ACC112 (cell line): Measurements from ENCODE around the gene CCDC12.

Experiments used
- H2AFZ ChIP-seq: fragments of 200-600 bp; sonication (generic); one replicate; pipeline ENCODE4 v1.6.0; 2017; ENCODE audit warnings: antibody characterized with exemption, low read length; ENCODE audit not compliant: unreplicated experiment
- H3K27ac ChIP-seq: fragments of 200-600 bp; sonication (generic); 2 replicates; pipeline ENCODE4 v1.5.1; 2014; ENCODE audit warnings: low read depth, mild to moderate bottlenecking, antibody characterized with exemption, low read length, moderate library complexity
- H3K27me3 ChIP-seq: fragments of 200-600 bp; sonication (generic); 2 replicates; pipeline ENCODE4 v1.6.1; 2014; ENCODE audit warnings: mild to moderate bottlenecking, antibody characterized with exemption, low read length, moderate library complexity, mixed read lengths; ENCODE audit not compliant: insufficient read depth
- H3K36me3 ChIP-seq: fragments of 200-600 bp; sonication (generic); 2 replicates; pipeline ENCODE4 v1.6.1; 2016; ENCODE audit warnings: mild to moderate bottlenecking, antibody characterized with exemption, low read length, moderate library complexity, mixed read lengths; ENCODE audit not compliant: insufficient read depth
- H3K4me1 ChIP-seq: fragments of 200-600 bp; sonication (generic); one replicate; pipeline ENCODE4 v1.6.1; 2016; ENCODE audit warnings: low read length, mixed read lengths; ENCODE audit not compliant: insufficient read depth, unreplicated experiment, control insufficient read depth
- H3K4me3 ChIP-seq: fragments of 200-600 bp; sonication (generic); 2 replicates; pipeline ENCODE4 v1.5.1; 2014; ENCODE audit warnings: mild to moderate bottlenecking, low read depth, low read length
- H3K79me2 ChIP-seq: fragments of 200-600 bp; sonication (generic); one replicate; pipeline ENCODE4 v1.6.0; 2016; ENCODE audit warnings: low read length; ENCODE audit not compliant: control insufficient read depth, unreplicated experiment, insufficient read depth

CCDC12 gene

GRCh38 chr3:46954178-46954577 is 22.4 kb downstream of the CCDC12 start:
- Histone ChIP-seq H3K79me2 (peaks cover 87% of the 10 kb centered on the region), H3K36me3 (no peaks in the 10 kb centered on the region), H3K4me3 (no peak overlapping the region), H2AFZ (no peak overlapping the region), H3K27me3 (no peaks in the 10 kb centered on the region), H3K4me1 (peaks cover 10% of the 10 kb centered on the region), H3K27ac (no peak overlapping the region)

GRCh38 chr3:46953234-46954010 is 23.1 kb downstream of the CCDC12 start:
- Histone ChIP-seq H3K4me3 (no peak overlapping the region), H3K27ac (no peak overlapping the region), H3K27me3 (no peaks in the 10 kb centered on the region), H3K36me3 (no peaks in the 10 kb centered on the region), H3K79me2 (peaks cover 87% of the 10 kb centered on the region), H3K4me1 (peaks cover 18% of the 10 kb centered on the region), H2AFZ (no peak overlapping the region)

DNA sequence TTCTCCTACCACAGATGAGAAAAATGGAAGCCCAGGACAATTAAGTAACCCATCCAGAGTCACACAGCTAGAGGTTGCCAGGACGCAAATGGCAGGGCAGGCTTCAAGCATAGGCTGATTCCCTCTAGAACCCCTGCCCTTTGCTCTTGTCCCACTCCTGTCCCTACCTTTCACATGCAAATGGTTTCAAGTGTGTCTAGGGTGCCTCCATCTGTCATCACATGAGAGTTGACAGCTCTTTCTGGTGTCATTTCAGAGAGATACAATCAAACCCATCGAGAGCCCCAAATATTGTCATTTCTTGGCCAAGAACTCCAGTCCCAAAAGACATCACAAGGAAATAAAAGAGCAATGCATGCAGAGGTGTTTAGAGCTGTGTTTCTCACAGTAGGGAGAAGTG is 23.7 kb downstream of the CCDC12 start:
- H2AFZ ChIP-seq = no peak overlapping the region
- H3K4me1 ChIP-seq = peaks cover 24% of the 10 kb centered on the region
- peaks cover 88% of the 10 kb centered on the region for H3K79me2 ChIP-seq
- no peak overlapping the region for H3K27ac ChIP-seq
- H3K36me3 ChIP-seq = no peaks in the 10 kb centered on the region
- H3K27me3 ChIP-seq = no peaks in the 10 kb centered on the region
- no peak overlapping the region for H3K4me3 ChIP-seq

DNA sequence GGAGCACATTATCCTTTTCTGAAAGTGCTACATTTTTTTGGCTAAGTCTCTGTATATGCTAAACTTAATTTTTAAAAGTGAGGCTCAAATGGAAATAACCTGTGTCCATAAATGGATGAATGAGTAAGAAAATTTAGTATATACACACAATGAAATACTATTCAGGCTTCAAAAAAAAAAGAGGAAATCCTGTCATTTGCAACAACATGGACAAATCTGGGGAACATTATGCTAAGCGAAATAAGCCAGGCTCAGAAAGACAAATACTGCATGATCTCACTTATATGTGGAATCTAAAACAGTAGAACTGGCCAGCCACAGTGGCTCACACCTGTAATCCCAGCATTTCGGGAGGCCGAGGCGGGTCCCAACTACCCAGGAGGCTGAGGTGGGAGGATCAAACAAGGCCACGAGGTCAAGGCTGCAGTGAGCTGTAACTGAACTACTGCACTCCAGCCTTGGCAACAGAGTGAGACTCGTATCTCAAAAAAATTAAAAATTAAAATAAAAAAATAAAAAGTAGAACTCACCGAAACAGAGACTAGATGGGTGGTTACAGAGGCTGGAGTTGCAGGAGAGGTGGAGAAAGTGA is 25.8 kb downstream of the CCDC12 start:
- Histone ChIP-seq H3K27ac (no peak overlapping the region), H3K4me3 (no peak overlapping the region), H3K4me1 (peaks cover 32% of the 10 kb centered on the region), H3K79me2 (peaks cover 87% of the 10 kb centered on the region), H3K27me3 (no peaks in the 10 kb centered on the region), H2AFZ (no peak overlapping the region), H3K36me3 (peaks cover 5% of the 10 kb centered on the region; the same call in 1 of the 2 replicates)

GRCh38 chr3:46950177-46950576 is 26.4 kb downstream of the CCDC12 start:
- H3K4me1 ChIP-seq = peaks cover 32% of the 10 kb centered on the region
- peaks cover 86% of the 10 kb centered on the region for H3K79me2 ChIP-seq
- no peak overlapping the region for H3K4me3 ChIP-seq
- H2AFZ ChIP-seq = no peak overlapping the region
- no peaks in the 10 kb centered on the region for H3K27me3 ChIP-seq
- H3K36me3 ChIP-seq = peaks cover 7% of the 10 kb centered on the region; the same call in 1 of the 2 replicates
- H3K27ac ChIP-seq = no peak overlapping the region

DNA sequence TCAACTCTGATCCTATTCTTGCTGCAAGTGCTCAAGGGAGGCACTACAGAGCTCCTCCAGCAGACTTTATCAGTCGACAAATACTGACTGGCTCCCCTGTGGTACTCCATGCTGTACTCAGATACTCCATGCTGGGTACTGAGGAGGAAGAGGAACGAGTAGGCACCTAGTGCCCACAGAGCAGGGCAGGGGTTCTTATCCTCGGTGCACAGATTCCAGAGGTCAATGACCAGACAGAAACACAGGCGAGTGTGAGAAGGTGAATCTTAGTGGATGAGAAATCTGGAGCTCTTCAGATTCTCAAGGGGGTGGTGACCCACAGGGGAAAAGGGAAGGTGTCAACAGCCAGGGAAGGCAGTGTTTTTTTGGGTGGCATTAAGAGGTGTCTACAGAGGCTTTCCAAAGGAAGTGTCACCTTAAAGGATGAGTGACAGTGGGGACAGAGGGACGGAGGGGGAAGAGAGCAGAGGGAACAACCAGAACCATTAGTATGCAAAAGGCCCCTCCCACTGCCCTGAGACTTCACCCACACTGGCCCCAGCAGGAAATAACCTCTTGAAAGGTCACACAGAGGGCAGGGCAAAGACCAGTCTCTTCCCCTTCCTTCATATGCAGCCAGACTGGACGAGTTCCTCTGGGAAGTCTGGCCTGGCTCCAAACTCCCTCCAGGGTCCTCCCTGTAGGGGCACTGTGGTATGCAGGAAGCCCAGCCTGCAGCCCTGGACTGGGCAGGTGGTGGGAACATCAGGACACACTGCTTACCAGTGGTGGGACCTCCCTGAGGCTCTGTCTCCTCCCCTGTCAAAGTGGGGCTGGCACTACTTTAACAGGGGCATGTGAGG is 27.5 kb downstream of the CCDC12 start:
- Histone ChIP-seq H3K4me3 (no peak overlapping the region), H3K36me3 (peaks cover 7% of the 10 kb centered on the region; the same call in 1 of the 2 replicates), H3K4me1 (peaks cover 41% of the 10 kb centered on the region), H3K27me3 (no peaks in the 10 kb centered on the region), H2AFZ (no peak overlapping the region), H3K79me2 (peaks cover 86% of the 10 kb centered on the region), H3K27ac (no peak overlapping the region)

DNA sequence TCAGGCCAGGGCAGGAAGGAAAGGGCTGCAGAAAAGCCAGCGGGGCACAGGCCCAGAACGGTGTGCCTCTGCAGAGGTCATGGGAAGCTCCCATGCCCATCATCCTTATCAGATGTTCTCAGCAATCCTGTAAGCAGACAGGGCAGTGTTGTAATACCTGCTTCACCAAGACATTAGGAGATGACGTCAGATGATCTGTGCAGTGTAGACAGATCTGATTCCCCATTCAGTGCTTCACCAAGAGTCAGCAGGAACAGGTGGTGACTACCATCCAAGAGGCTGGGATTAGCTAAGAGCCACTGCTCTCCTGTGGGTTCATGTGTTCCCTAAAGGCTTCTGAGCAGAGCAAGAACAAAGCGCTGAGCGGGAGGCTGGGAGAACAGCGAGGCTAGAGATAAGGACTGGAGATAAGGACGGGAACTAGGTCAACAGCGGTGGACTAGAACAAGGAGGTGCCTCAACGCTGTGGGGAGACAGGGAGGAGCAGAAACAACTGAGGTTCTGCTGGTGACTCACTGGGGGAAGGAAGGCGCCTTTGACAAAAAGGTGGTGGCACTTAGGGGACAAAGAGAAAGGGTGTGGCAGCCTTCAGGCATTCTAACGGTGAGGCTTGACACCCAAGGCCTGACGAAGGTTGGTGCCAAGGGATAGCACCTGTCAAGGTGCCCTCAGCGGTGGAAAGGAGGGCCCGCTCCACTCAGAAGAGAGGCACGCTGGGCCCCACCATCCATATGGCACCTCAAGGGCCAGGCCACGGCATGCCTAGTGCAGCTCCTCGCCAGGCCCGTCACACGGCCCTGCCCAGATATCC is 28.4 kb downstream of the CCDC12 start:
- Histone ChIP-seq H3K79me2 (peaks cover 86% of the 10 kb centered on the region), H3K36me3 (peaks cover 7% of the 10 kb centered on the region; the same call in 1 of the 2 replicates), H3K27me3 (no peaks in the 10 kb centered on the region), H3K27ac (no peak overlapping the region), H3K4me1 (peaks cover 50% of the 10 kb centered on the region), H2AFZ (no peak overlapping the region), H3K4me3 (no peak overlapping the region)

DNA sequence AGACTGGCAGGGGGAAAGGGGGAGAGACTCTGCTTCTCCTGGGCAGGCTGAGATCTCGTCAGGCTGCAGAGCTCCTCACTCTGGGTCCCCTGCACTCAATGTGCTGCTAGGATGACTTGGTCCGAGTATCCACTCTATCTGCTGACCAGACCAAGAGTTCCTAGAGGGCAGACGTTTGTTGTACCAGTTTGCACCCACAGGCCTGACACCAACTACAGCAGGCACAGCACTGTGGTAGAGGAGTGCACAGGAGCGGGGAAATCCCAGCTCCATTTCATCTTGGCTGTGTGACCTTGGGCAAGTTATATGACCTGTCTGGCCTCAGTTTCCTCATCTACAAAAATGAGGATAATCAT is 29.0 kb downstream of the CCDC12 start:
- H3K4me3 ChIP-seq = no peak overlapping the region
- no peaks in the 10 kb centered on the region for H3K27me3 ChIP-seq
- H3K36me3 ChIP-seq = peaks cover 7% of the 10 kb centered on the region; the same call in 1 of the 2 replicates
- peaks cover 50% of the 10 kb centered on the region for H3K4me1 ChIP-seq
- H3K79me2 ChIP-seq = peaks cover 87% of the 10 kb centered on the region
- H2AFZ ChIP-seq = no peak overlapping the region
- no peak overlapping the region for H3K27ac ChIP-seq

DNA sequence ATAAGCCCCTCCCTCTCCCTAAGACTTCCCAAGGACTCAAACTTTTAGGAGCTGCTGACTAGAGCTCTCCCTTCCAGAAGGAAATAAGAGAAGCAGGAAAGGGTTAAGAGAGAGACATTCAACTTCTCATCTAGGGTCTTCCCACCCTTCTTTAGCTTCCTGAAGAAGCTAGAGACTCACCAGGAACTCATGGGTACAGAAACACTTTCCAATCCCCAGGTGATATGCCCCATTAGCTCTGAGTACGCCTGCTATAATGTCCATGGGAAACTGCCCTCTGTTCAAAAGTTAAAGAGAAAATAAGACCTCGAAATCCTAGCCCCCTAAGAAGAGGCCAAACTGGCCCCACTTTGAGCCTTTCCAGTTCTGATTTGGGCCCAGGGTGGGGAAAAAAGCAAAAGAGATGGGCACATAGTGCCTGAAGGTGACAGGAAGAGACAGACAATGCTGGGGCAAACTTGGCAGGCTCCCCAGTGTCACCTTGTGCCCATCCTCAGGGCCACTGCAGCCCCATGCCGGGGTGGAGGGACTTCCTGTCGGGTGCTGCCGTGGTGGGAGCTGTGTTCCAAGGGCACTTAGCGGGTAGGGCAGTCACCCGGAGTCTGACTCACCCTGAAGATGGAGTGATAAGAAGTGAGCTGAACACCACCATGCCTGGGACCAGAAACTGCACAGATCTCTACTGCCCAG is 29.5 kb downstream of the CCDC12 start:
- Histone ChIP-seq H3K36me3 (peaks cover 7% of the 10 kb centered on the region; the same call in 1 of the 2 replicates), H3K4me3 (no peak overlapping the region), H3K4me1 (peaks cover 50% of the 10 kb centered on the region), H2AFZ (no peak overlapping the region), H3K27me3 (no peaks in the 10 kb centered on the region), H3K27ac (no peak overlapping the region), H3K79me2 (peaks cover 87% of the 10 kb centered on the region)
